ENCODE results near the gene HIPK1.

DNA sequence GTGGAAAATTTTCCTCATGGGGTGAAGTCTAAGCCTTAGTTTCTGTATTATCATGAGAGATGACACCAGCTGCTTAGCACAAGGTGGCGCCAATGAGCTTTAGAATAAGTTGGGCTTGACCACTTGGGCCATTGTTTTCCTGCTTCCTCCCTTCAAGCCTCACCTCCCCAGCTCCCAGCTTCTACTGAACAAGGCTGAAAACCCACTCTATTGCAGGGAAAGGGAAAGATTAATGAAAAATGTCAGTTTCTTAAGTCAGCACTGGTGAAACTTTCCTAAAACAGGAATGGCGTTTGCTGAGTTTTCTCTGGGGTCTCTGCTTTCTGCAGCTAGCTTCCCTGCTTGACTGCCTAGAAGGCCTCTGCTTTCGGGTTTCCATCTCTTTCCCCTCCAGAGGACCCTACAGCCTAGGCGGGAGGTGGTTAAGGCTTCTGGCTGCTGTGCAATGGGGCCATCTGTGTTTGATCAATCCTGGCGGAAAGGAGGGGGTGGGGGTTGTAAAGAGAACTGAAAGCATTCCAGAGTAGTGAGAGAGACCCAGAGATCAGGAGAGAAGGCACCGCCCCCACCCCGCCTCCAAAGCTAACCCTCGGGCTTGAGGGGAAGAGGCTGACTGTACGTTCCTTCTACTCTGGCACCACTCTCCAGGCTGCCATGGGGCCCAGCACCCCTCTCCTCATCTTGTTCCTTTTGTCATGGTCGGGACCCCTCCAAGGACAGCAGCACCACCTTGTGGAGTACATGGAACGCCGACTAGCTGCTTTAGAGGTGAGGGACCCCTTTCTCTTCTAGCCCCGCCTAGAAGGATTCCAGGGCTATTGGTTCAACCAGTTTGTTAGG is 50.0 kb downstream of the HIPK1 start, which contains the start of gene OLFML3:
- TF ChIP-seq, protein P1, sequence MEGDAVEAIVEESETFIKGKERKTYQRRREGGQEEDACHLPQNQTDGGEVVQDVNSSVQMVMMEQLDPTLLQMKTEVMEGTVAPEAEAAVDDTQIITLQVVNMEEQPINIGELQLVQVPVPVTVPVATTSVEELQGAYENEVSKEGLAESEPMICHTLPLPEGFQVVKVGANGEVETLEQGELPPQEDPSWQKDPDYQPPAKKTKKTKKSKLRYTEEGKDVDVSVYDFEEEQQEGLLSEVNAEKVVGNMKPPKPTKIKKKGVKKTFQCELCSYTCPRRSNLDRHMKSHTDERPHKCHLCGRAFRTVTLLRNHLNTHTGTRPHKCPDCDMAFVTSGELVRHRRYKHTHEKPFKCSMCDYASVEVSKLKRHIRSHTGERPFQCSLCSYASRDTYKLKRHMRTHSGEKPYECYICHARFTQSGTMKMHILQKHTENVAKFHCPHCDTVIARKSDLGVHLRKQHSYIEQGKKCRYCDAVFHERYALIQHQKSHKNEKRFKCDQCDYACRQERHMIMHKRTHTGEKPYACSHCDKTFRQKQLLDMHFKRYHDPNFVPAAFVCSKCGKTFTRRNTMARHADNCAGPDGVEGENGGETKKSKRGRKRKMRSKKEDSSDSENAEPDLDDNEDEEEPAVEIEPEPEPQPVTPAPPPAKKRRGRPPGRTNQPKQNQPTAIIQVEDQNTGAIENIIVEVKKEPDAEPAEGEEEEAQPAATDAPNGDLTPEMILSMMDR (IDR thresholded peaks at IDR 0.05): peak; percentile 52 to 78 (median 62)
- TF ChIP-seq POLR2A (IDR thresholded peaks at IDR 0.05): no peak

Measured in testis (tissue), 2 donors.